DMS 273 treated with DMSO at 0.1 percent for 48 hours (cell line): Measurements from ENCODE around the gene PORCN.
"Not testable (repeated sequence)": the region's sequence is repeated elsewhere in the genome, so short reads cannot be mapped to it uniquely, and the experiment has no call there.

Experiments
- DNase-seq: peaks from one replicate; lab custom pipeline; 2025; lab: John Stamatoyannopoulos, UW

PORCN gene

DNA sequence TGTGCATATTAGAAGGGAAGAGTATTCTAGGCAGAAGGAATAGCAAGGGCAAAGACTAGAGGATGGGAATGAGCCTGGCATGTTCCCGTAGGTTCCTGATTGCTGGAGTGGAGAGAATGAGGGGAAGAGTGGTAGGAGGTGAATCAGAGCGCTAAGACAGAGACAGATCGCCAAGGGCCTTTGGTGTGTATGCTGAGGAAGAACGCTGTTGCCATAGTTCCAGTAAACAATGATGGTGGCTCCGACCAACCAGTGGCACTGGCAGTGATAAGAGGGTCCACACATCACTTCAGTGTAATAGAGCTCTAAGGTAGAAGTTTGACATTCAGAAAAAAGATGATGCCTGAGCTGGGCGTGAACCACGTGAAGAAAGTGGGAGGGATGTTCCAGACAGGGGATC, 31.7 kb downstream of the PORCN start:
- DNase-seq, result no peak

GRCh38 chrX:48541140-48541814, 32.5 kb downstream of the PORCN start:
- no peak for DNase-seq

DNA sequence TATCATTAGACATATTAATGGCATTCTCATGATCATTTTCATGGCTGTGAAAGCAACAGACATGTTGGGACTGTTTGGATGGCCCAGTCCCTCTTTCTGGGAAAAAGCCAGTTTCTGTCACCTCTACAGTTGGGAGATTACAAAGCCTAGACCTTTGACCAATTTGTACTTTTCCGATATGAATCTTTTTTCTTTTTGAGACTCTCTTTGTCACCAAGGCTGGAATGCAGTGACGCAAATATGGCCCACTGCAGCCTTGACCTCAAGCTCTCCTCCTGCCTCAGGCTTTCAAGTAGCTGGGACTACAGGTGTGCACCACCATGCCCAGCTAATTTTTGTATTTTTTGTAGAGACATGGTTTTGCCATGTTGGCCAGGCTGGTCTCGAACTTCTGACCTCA, 40.1 kb downstream of the PORCN start:
- DNase-seq, result no peak

DNA sequence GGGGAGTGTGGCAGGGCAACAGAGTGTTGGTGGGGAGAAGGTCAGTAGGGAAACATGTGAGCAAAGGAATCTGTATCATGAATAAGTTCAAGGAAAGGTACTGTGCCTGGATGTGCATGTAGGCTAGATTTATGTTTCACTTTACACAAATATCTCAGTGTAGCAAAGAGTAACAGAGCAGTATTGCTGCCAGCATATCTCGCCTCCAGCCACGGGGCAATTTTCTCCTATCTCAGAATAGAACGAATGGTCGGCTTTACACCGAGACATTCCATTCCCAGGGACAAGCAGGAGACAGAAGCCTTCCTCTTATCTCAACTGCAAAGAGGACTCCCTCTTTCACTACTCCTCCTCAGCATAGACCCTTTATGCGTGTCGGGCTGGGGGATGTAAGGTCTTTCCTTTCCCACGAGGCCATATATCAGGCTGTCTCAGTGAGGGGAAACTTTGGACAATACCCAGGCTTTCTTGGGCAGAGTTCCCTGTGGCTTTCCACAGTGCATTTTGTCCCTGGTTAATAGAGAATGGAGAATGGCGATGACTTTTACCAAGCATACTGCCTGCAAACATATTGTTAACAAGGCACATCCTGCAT, 47.0 kb downstream of the PORCN start:
- not testable (repeated sequence) for DNase-seq

- DNase-seq, result no peak
Measured at GRCh38 chrX:48558271-48558670, 49.5 kb downstream of the PORCN start.

GRCh38 chrX:48559636-48560035, 50.8 kb downstream of the PORCN start:
- DNase-seq, result no peak

DNA sequence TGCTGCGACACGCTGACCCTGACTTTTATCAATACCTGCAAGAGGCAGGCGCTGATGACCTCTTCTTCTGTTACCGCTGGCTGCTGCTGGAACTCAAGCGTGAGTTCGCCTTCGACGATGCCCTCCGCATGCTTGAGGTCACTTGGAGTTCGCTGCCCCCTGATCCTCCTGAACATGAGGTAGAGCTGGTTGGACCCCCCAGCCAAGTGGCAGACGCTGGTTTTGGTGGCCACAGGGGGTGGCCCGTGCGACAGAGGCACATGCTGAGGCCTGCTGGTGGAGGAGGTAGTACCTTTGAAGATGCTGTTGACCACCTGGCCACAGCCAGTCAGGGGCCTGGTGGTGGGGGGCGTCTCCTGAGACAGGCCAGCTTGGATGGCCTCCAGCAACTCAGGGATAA, 51.3 kb downstream of the PORCN start:
- DNase-seq, result no peak

GRCh38 chrX:48560681-48561080, 51.9 kb downstream of the PORCN start:
- no peak for DNase-seq

- DNase-seq, result no peak
Measured at GRCh38 chrX:48569958-48570357, 61.2 kb downstream of the PORCN start.
